WI38 (cell line): ENCODE results near the gene ADGRG6.

Experiments used
- H3K4me3 ChIP-seq: 2 replicates; pipeline ENCODE4 v1.5.1; 2011; ENCODE audit warnings: low read depth, mild to moderate bottlenecking, control low read depth, low read length
- CTCF ChIP-seq: IDR thresholded peaks from 2 replicates; pipeline ENCODE4 v1.5.1; 2012; ENCODE audit warnings: low read depth, mild to moderate bottlenecking, control low read depth, low read length

Gene ADGRG6

GRCh38 chr6:142470421-142470820, 168.6 kb downstream of the ADGRG6 start:
- no peak for TF ChIP-seq CTCF

DNA sequence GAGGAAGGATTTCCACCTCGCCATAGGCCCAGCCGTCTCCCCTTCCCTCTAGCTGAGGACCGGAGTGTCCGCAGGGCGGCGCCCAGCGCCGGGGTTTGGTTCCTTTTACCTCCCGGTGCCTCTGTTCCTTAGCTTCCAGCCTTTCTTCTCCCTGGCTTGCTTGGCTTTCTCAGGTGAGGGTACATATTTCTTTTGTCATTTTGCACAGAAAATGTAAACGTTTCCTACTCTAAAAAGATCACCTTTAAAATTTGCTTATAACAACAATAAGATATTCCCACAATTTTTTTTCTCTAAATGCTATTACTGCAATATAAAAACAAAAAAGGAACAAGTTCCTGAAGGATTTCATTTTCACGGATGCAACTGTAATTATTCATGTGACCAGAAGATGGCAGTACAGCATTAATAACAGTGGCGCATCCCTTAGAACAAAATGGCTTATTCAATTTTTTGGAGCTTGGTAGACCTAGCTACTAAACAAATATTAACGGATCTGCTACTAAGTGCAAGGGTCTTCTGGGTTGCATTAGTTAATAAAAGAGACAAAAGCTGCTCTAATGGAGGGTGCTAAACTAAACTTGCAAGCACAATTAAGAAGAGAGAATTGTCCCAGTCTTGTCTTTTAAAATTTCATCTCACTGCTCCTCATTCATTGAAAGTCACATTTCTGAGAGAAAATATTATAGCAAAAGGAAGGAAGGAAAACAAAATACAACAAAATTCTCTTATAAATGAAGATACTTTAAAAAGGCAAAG, 172.9 kb downstream of the ADGRG6 start:
- H3K4me3 ChIP-seq: no peak overlapping the region
- TF ChIP-seq CTCF: peak; percentile 43

More at GRCh38 chr6:142470421-142470820, 168.6 kb downstream of the ADGRG6 start:
- no peak overlapping the region for H3K4me3 ChIP-seq

DNA sequence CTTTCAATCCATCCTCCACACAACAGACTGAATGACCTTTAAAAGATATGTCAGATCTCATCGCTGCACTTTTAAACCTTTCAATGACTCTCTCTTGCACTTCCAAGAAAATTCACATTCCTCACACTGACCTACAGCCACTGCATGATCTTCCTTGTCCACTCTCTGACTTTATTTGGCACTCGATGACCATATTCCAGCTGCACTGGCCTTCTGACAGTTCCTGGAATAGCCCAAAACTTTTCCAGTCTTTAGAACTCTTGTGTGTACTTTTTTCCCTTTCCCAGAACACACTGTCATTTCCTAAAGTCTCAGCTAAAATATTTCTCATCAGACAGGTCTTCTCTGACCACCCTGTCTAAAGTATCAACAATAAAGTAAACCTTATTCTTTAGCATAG, 174.6 kb downstream of the ADGRG6 start:
- H3K4me3 ChIP-seq: no peak overlapping the region
- no peak for TF ChIP-seq CTCF

DNA sequence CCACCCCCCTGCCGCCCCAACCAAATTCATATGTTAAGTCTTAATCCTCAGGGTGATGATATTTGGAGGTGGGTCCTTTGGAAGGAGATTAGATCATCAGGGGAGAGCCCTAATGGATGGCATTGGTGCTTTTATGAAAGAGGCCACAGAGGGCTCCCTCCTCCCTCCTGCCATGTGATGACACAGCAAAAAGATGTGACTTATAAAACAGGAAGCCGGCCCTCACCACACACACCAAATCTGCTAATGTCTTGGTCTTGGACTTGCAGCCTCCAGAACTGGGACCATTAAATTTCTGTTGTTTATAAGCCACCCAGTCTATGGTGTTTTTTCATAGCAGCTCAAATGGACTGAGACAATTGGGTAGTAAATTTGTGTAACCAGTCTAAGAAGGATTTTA, 176.3 kb downstream of the ADGRG6 start:
- no peak for TF ChIP-seq CTCF
- no peak overlapping the region for H3K4me3 ChIP-seq

DNA sequence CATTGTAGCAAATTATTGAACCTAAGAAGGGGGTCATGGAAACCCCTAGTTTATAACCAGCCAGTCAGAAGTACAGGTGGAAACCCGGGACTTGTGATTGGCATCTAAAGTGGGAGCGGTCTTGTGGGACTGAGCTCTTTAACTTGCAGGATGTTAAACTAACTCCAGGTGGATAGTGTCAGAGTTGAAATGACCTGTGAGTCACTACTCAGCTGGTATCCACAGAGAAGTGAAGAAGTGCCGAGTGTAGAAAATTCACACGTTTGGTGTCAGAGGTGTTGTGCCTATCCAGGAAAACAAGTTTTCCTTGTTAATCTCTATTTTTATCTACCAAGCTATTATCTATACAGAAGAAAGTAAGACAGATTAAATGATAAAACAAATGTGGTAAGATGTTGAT, 179.7 kb downstream of the ADGRG6 start:
- no peak for TF ChIP-seq CTCF
- H3K4me3 ChIP-seq: no peak overlapping the region

- no peak for TF ChIP-seq CTCF
- no peak overlapping the region for H3K4me3 ChIP-seq
Observed at GRCh38 chr6:142482249-142482648, 180.4 kb downstream of the ADGRG6 start.

GRCh38 chr6:142482974-142483373, 181.2 kb downstream of the ADGRG6 start:
- no peak for TF ChIP-seq CTCF
- H3K4me3 ChIP-seq: no peak overlapping the region
